Measurements from ENCODE around the gene ZNF280C. TPM values are rescaled to one million over a fixed set of nuclear protein-coding genes. Genes with fewer than 3 reads are reported as not detected.

The ZNF280C gene
- total and polyA plus RNA-seq, 4 donors: 3.9 to 7.6 (median 5.9) TPM

GRCh38 chrX:130264573-130264972, 4.1 kb downstream of the ZNF280C start:
- no peaks in the 10 kb centered on the region for H3K27me3 ChIP-seq (ENCODE audit: control insufficient read depth, insufficient read depth, low read length)
- H3K4me3 ChIP-seq (ENCODE audit: low read depth, low read length): no peak overlapping the region
- no peak overlapping the region for H3K27ac ChIP-seq (ENCODE audit: low read depth, low read length)
- no peaks in the 10 kb centered on the region for H3K9me3 ChIP-seq (ENCODE audit: control insufficient read depth, insufficient read depth, low read length)
- no CpG with 5 or more reads among the region's 2 CpGs for WGBS (ENCODE audit: insufficient coverage)
- DNase-seq (ENCODE audit: low read depth in 4 of 6, low spot score in 6 of 6): no peak
- peaks cover 4% of the 10 kb centered on the region for H3K4me1 ChIP-seq (ENCODE audit: control insufficient read depth, insufficient read depth, low read length)
- no peaks in the 10 kb centered on the region for H3K36me3 ChIP-seq (ENCODE audit: control insufficient read depth, insufficient read depth, low read length)

- Histone ChIP-seq H3K9me3 (ENCODE audit: control insufficient read depth, insufficient read depth, low read length) (no peaks in the 10 kb centered on the region), H3K4me1 (ENCODE audit: control insufficient read depth, insufficient read depth, low read length) (peaks cover 4% of the 10 kb centered on the region), H3K4me3 (ENCODE audit: low read depth, low read length) (no peak overlapping the region), H3K27ac (ENCODE audit: low read depth, low read length) (no peak overlapping the region), H3K27me3 (ENCODE audit: control insufficient read depth, insufficient read depth, low read length) (no peaks in the 10 kb centered on the region), H3K36me3 (ENCODE audit: control insufficient read depth, insufficient read depth, low read length) (no peaks in the 10 kb centered on the region)
- DNase-seq (ENCODE audit: low read depth in 4 of 6, low spot score in 6 of 6): no peak
These were observed 5.7 kb downstream of the ZNF280C start for GRCh38 chrX:130263016-130263415.

GRCh38 chrX:130262231-130262630, 6.5 kb downstream of the ZNF280C start:
- WGBS (ENCODE audit: insufficient coverage): no CpG with 5 or more reads among the region's 3 CpGs
- DNase-seq (ENCODE audit: low read depth in 4 of 6, low spot score in 6 of 6): no peak
- H3K4me3 ChIP-seq (ENCODE audit: low read depth, low read length): no peak overlapping the region
- H3K27me3 ChIP-seq (ENCODE audit: control insufficient read depth, insufficient read depth, low read length): no peaks in the 10 kb centered on the region
- H3K9me3 ChIP-seq (ENCODE audit: control insufficient read depth, insufficient read depth, low read length): no peaks in the 10 kb centered on the region
- no peak overlapping the region for H3K27ac ChIP-seq (ENCODE audit: low read depth, low read length)
- no peaks in the 10 kb centered on the region for H3K36me3 ChIP-seq (ENCODE audit: control insufficient read depth, insufficient read depth, low read length)
- H3K4me1 ChIP-seq (ENCODE audit: control insufficient read depth, insufficient read depth, low read length): peaks cover 4% of the 10 kb centered on the region

- Histone ChIP-seq H3K4me1 (ENCODE audit: control insufficient read depth, insufficient read depth, low read length) (no peaks in the 10 kb centered on the region), H3K27me3 (ENCODE audit: control insufficient read depth, insufficient read depth, low read length) (no peaks in the 10 kb centered on the region), H3K9me3 (ENCODE audit: control insufficient read depth, insufficient read depth, low read length) (no peaks in the 10 kb centered on the region), H3K27ac (ENCODE audit: low read depth, low read length) (no peak overlapping the region), H3K36me3 (ENCODE audit: control insufficient read depth, insufficient read depth, low read length) (no peaks in the 10 kb centered on the region), H3K4me3 (ENCODE audit: low read depth, low read length) (no peak overlapping the region)
- no peak for DNase-seq (ENCODE audit: low read depth in 4 of 6, low spot score in 6 of 6)
- WGBS (ENCODE audit: insufficient coverage): no CpG with 5 or more reads among the region's 4 CpGs
These were observed 7.3 kb downstream of the ZNF280C start for GRCh38 chrX:130261296-130261893.

- no peak for DNase-seq (ENCODE audit: low read depth in 4 of 6, low spot score in 6 of 6)
- Histone ChIP-seq H3K4me1 (ENCODE audit: control insufficient read depth, insufficient read depth, low read length) (no peaks in the 10 kb centered on the region), H3K9me3 (ENCODE audit: control insufficient read depth, insufficient read depth, low read length) (no peaks in the 10 kb centered on the region), H3K4me3 (ENCODE audit: low read depth, low read length) (no peak overlapping the region), H3K36me3 (ENCODE audit: control insufficient read depth, insufficient read depth, low read length) (no peaks in the 10 kb centered on the region), H3K27me3 (ENCODE audit: control insufficient read depth, insufficient read depth, low read length) (no peaks in the 10 kb centered on the region), H3K27ac (ENCODE audit: low read depth, low read length) (no peak overlapping the region)
- WGBS (ENCODE audit: insufficient coverage): 75% methylated on average over 2 of the region's 2 CpGs
These were observed 8.4 kb downstream of the ZNF280C start for GRCh38 chrX:130260316-130260715.

- DNase-seq (ENCODE audit: low read depth in 4 of 6, low spot score in 6 of 6): no peak
- H3K27ac ChIP-seq (ENCODE audit: low read depth, low read length): no peak overlapping the region
- H3K27me3 ChIP-seq (ENCODE audit: control insufficient read depth, insufficient read depth, low read length): no peaks in the 10 kb centered on the region
- peaks cover 3% of the 10 kb centered on the region for H3K36me3 ChIP-seq (ENCODE audit: control insufficient read depth, insufficient read depth, low read length)
- no peak overlapping the region for H3K4me3 ChIP-seq (ENCODE audit: low read depth, low read length)
- no peaks in the 10 kb centered on the region for H3K9me3 ChIP-seq (ENCODE audit: control insufficient read depth, insufficient read depth, low read length)
- H3K4me1 ChIP-seq (ENCODE audit: control insufficient read depth, insufficient read depth, low read length): no peaks in the 10 kb centered on the region
These were observed 14.8 kb downstream of the ZNF280C start for GRCh38 chrX:130253916-130254315.

GRCh38 chrX:130251671-130252070, 17.0 kb downstream of the ZNF280C start:
- H3K36me3 ChIP-seq (ENCODE audit: control insufficient read depth, insufficient read depth, low read length): peaks cover 8% of the 10 kb centered on the region
- no peaks in the 10 kb centered on the region for H3K27me3 ChIP-seq (ENCODE audit: control insufficient read depth, insufficient read depth, low read length)

GRCh38 chrX:130247996-130248395, 20.7 kb downstream of the ZNF280C start:
- H3K4me3 ChIP-seq (ENCODE audit: low read depth, low read length): no peak overlapping the region
- H3K27ac ChIP-seq (ENCODE audit: low read depth, low read length): no peak overlapping the region
- 76% methylated on average over 4 of the region's 6 CpGs for WGBS (ENCODE audit: insufficient coverage)
- no peak for DNase-seq (ENCODE audit: low read depth in 4 of 6, low spot score in 6 of 6)
- H3K4me1 ChIP-seq (ENCODE audit: control insufficient read depth, insufficient read depth, low read length): no peaks in the 10 kb centered on the region
- H3K36me3 ChIP-seq (ENCODE audit: control insufficient read depth, insufficient read depth, low read length): peaks cover 8% of the 10 kb centered on the region
- no peaks in the 10 kb centered on the region for H3K9me3 ChIP-seq (ENCODE audit: control insufficient read depth, insufficient read depth, low read length)
- no peaks in the 10 kb centered on the region for H3K27me3 ChIP-seq (ENCODE audit: control insufficient read depth, insufficient read depth, low read length)

More at GRCh38 chrX:130251671-130252070, 17.0 kb downstream of the ZNF280C start:
- H3K4me1 ChIP-seq (ENCODE audit: control insufficient read depth, insufficient read depth, low read length): no peaks in the 10 kb centered on the region
- H3K27ac ChIP-seq (ENCODE audit: low read depth, low read length): no peak overlapping the region
- DNase-seq (ENCODE audit: low read depth in 4 of 6, low spot score in 6 of 6): no peak
- no peaks in the 10 kb centered on the region for H3K9me3 ChIP-seq (ENCODE audit: control insufficient read depth, insufficient read depth, low read length)
- H3K4me3 ChIP-seq (ENCODE audit: low read depth, low read length): no peak overlapping the region
- WGBS (ENCODE audit: insufficient coverage): 82% methylated on average over 12 of the region's 14 CpGs

GRCh38 chrX:130246084-130246483, 22.6 kb downstream of the ZNF280C start:
- WGBS (ENCODE audit: insufficient coverage): no CpG with 5 or more reads among the region's 2 CpGs
- no peak overlapping the region for H3K27ac ChIP-seq (ENCODE audit: low read depth, low read length)
- H3K4me1 ChIP-seq (ENCODE audit: control insufficient read depth, insufficient read depth, low read length): no peaks in the 10 kb centered on the region
- no peak overlapping the region for H3K4me3 ChIP-seq (ENCODE audit: low read depth, low read length)
- H3K36me3 ChIP-seq (ENCODE audit: control insufficient read depth, insufficient read depth, low read length): peaks cover 17% of the 10 kb centered on the region
- no peaks in the 10 kb centered on the region for H3K27me3 ChIP-seq (ENCODE audit: control insufficient read depth, insufficient read depth, low read length)
- DNase-seq (ENCODE audit: low read depth in 4 of 6, low spot score in 6 of 6): no peak
- no peaks in the 10 kb centered on the region for H3K9me3 ChIP-seq (ENCODE audit: control insufficient read depth, insufficient read depth, low read length)

- Histone ChIP-seq H3K27me3 (ENCODE audit: control insufficient read depth, insufficient read depth, low read length) (no peaks in the 10 kb centered on the region), H3K36me3 (ENCODE audit: control insufficient read depth, insufficient read depth, low read length) (peaks cover 17% of the 10 kb centered on the region)
These were observed 23.3 kb downstream of the ZNF280C start for GRCh38 chrX:130245441-130245840.

More at GRCh38 chrX:130245441-130245840, 23.3 kb downstream of the ZNF280C start:
- Histone ChIP-seq H3K27ac (ENCODE audit: low read depth, low read length) (no peak overlapping the region), H3K4me3 (ENCODE audit: low read depth, low read length) (no peak overlapping the region), H3K4me1 (ENCODE audit: control insufficient read depth, insufficient read depth, low read length) (no peaks in the 10 kb centered on the region), H3K9me3 (ENCODE audit: control insufficient read depth, insufficient read depth, low read length) (no peaks in the 10 kb centered on the region)
- DNase-seq (ENCODE audit: low read depth in 4 of 6, low spot score in 6 of 6): no peak

All from spinal cord (tissue), 10 donors.